PFSK-1 (cell line): ENCODE data around the gene PTF1A.

Experiments used
- FOXP2 ChIP-seq: optimal IDR thresholded peaks from 2 replicates; pipeline ENCODE3; 2011; ENCODE audit warnings: borderline replicate concordance, control low read depth, inconsistent platforms; ENCODE audit not compliant: insufficient read depth; ENCODE audit errors: extremely low read length, extremely low read depth
- POLR2AphosphoS5 ChIP-seq: IDR thresholded peaks from 2 replicates; pipeline ENCODE4 v1.6.1; 2012; ENCODE audit warnings: low read depth, mild to moderate bottlenecking, control low read depth, low read length, moderate library complexity
- REST ChIP-seq, 2 experiments: IDR thresholded peaks; 2 replicates each; pipeline versions ENCODE4 v1.6.1 to v1.8.0; 2011 to 2012; ENCODE audit warnings: low read depth in 2 of 2, low read length in 2 of 2, control low read depth in 1 of 2, inconsistent platforms in 1 of 2, mild to moderate bottlenecking in 1 of 2, moderate library complexity in 1 of 2; ENCODE audit not compliant: insufficient read depth in 1 of 2
- SIN3A ChIP-seq: IDR thresholded peaks from 2 replicates; pipeline ENCODE4 v1.6.1; 2012; ENCODE audit warnings: mild to moderate bottlenecking, low read length, moderate library complexity, borderline replicate concordance; ENCODE audit not compliant: insufficient read depth
- TAF1 ChIP-seq: IDR thresholded peaks from 2 replicates; pipeline ENCODE4 v1.6.1; 2012; ENCODE audit warnings: low read length, control low read depth, borderline replicate concordance; ENCODE audit not compliant: insufficient read depth

DNA sequence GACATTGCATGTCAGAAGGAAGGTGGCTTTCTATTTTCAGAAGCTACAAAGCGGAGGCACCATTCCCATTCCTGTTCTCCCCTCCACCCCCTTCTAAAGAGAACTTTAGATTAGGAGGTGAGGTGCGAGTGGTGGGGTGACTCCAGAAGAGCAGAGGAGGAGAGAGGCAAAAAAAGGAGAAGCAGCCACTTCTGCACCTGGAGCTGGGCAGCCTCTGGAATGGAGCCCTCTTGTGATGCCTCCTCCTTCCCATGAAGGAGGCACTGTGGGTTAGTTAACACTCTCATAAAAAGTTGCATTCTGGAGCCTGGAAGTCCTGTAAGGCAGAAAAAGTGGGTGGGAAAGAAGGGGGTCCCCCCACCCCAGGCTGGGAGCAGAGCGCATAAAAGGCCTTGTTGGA, 4.8 kb downstream of the PTF1A start:
- TF ChIP-seq TAF1 (no peak), SIN3A (no peak), REST (IDR thresholded peaks at IDR 0.05; ENCODE audit: insufficient read depth in 1 of 2, low read depth in 2 of 2, low read length in 2 of 2) (no peak), POLR2AphosphoS5 (no peak), FOXP2 (no peak)
